OCI-LY3 (cell line): Measurements from ENCODE around the gene FRMD4A.

Source experiments
- H2AFZ ChIP-seq: fragments of 200-600, 300-600 bp; shearing (Covaris generic); 2 replicates; pipeline ENCODE4 v1.6.0; 2014; ENCODE audit warnings: antibody characterized with exemption, low read depth, low read length
- H3K27ac ChIP-seq: fragments of 200-600, 300-600 bp; sonication (generic); 2 replicates; pipeline ENCODE4 v1.5.1; 2014; ENCODE audit warnings: mild to moderate bottlenecking, low read length, moderate library complexity, mixed read lengths
- H3K27me3 ChIP-seq: fragments of 200-600, 300-600 bp; sonication (generic); 2 replicates; pipeline ENCODE4 v1.6.1; 2014; ENCODE audit warnings: low read depth, low read length, mixed read lengths
- H3K36me3 ChIP-seq: fragments of 200-600, 300-600 bp; sonication (generic); replicated peaks from 2 replicates; pipeline ENCODE3; 2014; ENCODE audit warnings: low read depth, low read length, mixed read lengths
- H3K4me1 ChIP-seq: fragments of 300-600, 200-600 bp; sonication (generic); 2 replicates; pipeline ENCODE4 v1.6.1; 2014; ENCODE audit warnings: low read length, mixed read lengths
- H3K4me2 ChIP-seq: fragments of 200-600, 300-600 bp; sonication (generic); 2 replicates; pipeline ENCODE4 v1.6.1; 2014; ENCODE audit warnings: low read length, mixed read lengths
- H3K4me3 ChIP-seq: fragments of 300-600, 200-600 bp; sonication (generic); 2 replicates; pipeline ENCODE4 v1.5.1; 2014; ENCODE audit warnings: antibody characterized with exemption, mild to moderate bottlenecking, low read length, moderate library complexity
- H3K79me2 ChIP-seq: fragments of 300-600, 200-600 bp; shearing (Covaris generic); 2 replicates; pipeline ENCODE4 v1.6.1; 2014; ENCODE audit warnings: mild to moderate bottlenecking, low read length, mixed read lengths
- H3K9ac ChIP-seq: fragments of 300-600, 200-600 bp; shearing (Covaris generic); 2 replicates; pipeline ENCODE4 v1.6.0; 2014; ENCODE audit warnings: mild to moderate bottlenecking, low read length, moderate library complexity
- H3K9me3 ChIP-seq: fragments of 200-600, 300-600 bp; shearing (Covaris generic); 2 replicates; pipeline ENCODE4 v1.6.1; 2014; ENCODE audit warnings: low read length, mixed read lengths; ENCODE audit not compliant: insufficient read depth
- H4K20me1 ChIP-seq: fragments of 200-600, 300-600 bp; sonication (generic); 2 replicates; pipeline ENCODE4 v1.6.1; 2016; ENCODE audit warnings: low read length, mixed read lengths; ENCODE audit not compliant: insufficient read depth
- EZH2phosphoT487 ChIP-seq: fragments of 200-600 bp; shearing (Covaris generic); IDR thresholded peaks from 2 replicates; pipeline ENCODE4 v1.6.1; 2018; ENCODE audit warnings: antibody characterized with exemption, mixed run types, low read depth
- TF ChIP-seq, protein P1 (sequence below): fragments of 200-600, 300-600 bp; sonication (generic); IDR thresholded peaks from 2 replicates; pipeline ENCODE4 v1.5.1; 2014; ENCODE audit warnings: antibody characterized with exemption, low read length, low read depth

Gene FRMD4A

DNA sequence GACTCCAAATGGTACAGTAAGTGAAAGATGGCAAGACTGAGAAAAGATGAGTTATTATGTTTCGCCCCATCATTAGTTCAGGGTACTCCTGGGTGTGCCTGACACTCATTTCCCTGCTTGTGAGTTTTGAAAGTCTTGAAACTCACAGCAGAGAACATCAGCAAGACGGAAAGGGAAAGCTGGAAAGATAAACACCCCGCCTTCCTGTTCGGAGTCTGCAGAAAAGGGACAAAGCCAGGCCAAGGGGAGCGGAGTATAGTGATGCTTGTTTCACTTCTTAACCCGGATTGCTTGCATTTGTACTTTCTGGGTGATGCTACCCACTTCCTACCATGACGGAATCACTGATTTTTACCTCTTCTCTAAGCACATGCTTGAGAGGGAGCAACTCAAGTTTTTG is 294.5 kb downstream of the FRMD4A start:
- Histone ChIP-seq H3K9ac (no peak overlapping the region), H3K4me3 (no peak overlapping the region), H3K9me3 (no peaks in the 10 kb centered on the region), H3K27ac (no peak overlapping the region), H3K4me2 (no peak overlapping the region), H3K27me3 (no peaks in the 10 kb centered on the region), H4K20me1 (no peaks in the 10 kb centered on the region), H3K36me3 (no peaks in the 10 kb centered on the region), H3K4me1 (0 out of 2 replicates have a peak, but pooled peaks cover 4% of the 10 kb centered on the region), H2AFZ (no peak overlapping the region), H3K79me2 (no peaks in the 10 kb centered on the region)
- TF ChIP-seq EZH2phosphoT487: no peak
- TF ChIP-seq, protein P1, sequence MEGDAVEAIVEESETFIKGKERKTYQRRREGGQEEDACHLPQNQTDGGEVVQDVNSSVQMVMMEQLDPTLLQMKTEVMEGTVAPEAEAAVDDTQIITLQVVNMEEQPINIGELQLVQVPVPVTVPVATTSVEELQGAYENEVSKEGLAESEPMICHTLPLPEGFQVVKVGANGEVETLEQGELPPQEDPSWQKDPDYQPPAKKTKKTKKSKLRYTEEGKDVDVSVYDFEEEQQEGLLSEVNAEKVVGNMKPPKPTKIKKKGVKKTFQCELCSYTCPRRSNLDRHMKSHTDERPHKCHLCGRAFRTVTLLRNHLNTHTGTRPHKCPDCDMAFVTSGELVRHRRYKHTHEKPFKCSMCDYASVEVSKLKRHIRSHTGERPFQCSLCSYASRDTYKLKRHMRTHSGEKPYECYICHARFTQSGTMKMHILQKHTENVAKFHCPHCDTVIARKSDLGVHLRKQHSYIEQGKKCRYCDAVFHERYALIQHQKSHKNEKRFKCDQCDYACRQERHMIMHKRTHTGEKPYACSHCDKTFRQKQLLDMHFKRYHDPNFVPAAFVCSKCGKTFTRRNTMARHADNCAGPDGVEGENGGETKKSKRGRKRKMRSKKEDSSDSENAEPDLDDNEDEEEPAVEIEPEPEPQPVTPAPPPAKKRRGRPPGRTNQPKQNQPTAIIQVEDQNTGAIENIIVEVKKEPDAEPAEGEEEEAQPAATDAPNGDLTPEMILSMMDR: no peak

GRCh38 chr10:14035506-14035905 is 295.2 kb downstream of the FRMD4A start:
- H2AFZ ChIP-seq: no peak overlapping the region

DNA sequence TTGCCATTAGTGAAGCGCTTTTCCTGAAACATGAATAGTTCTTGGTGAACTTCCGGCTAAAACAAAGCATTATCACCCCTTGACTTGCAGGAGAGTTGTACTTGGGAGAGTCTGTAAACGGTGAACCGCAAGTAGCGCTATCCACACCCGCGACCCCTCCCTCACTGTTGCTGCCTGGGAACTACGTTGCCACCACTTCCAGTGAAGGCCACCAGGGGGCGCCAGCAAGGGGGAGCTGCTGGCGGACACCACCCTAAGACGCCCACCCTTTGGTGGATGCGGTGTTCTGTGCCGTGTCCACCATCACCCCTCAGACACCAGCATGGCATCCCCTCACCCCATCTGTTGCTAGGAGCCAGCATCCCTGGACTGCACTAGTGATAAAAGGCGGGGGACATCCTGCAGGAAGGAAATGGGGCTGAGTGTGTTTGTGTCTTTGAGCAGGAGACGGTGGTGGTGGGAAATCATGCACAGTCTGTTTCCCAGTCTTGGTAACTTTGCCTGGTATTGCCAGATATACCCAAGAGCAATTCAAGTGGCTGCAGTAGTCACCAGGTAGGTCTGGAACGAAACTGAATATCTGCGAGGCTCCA is 298.2 kb downstream of the FRMD4A start:
- Histone ChIP-seq H2AFZ (no peak overlapping the region), H3K4me3 (no peak overlapping the region), H3K27ac (no peak overlapping the region), H3K9me3 (no peaks in the 10 kb centered on the region), H3K79me2 (no peaks in the 10 kb centered on the region), H3K27me3 (peaks cover 7% of the 10 kb centered on the region; the same call in 1 of the 2 replicates), H3K4me2 (no peak overlapping the region), H3K36me3 (no peaks in the 10 kb centered on the region), H3K9ac (no peak overlapping the region), H3K4me1 (no peaks in the 10 kb centered on the region), H4K20me1 (no peaks in the 10 kb centered on the region)
- TF ChIP-seq, protein P1: peak; percentile 41
- no peak for TF ChIP-seq EZH2phosphoT487

More at GRCh38 chr10:14035506-14035905, 295.2 kb downstream of the FRMD4A start:
- TF ChIP-seq, protein P1: no peak
- no peak for TF ChIP-seq EZH2phosphoT487
- Histone ChIP-seq H3K27ac (no peak overlapping the region), H3K4me1 (no peaks in the 10 kb centered on the region), H3K4me3 (no peak overlapping the region), H3K9me3 (no peaks in the 10 kb centered on the region), H3K79me2 (no peaks in the 10 kb centered on the region), H4K20me1 (no peaks in the 10 kb centered on the region), H3K36me3 (no peaks in the 10 kb centered on the region), H3K4me2 (no peak overlapping the region), H3K27me3 (no peaks in the 10 kb centered on the region; the same call in 1 of the 2 replicates), H3K9ac (no peak overlapping the region)

GRCh38 chr10:14026325-14026724 is 304.4 kb downstream of the FRMD4A start:
- H3K79me2 ChIP-seq: no peaks in the 10 kb centered on the region
- H3K27ac ChIP-seq: no peak overlapping the region
- peaks cover 26% of the 10 kb centered on the region for H3K4me1 ChIP-seq
- no peaks in the 10 kb centered on the region for H3K36me3 ChIP-seq
- H3K9ac ChIP-seq: no peak overlapping the region
- no peak overlapping the region for H2AFZ ChIP-seq
- H3K4me3 ChIP-seq: no peak overlapping the region
- peaks cover 24% of the 10 kb centered on the region for H3K27me3 ChIP-seq
- no peak overlapping the region for H3K4me2 ChIP-seq
- H4K20me1 ChIP-seq: no peaks in the 10 kb centered on the region
- TF ChIP-seq, protein P1: no peak
- TF ChIP-seq EZH2phosphoT487: no peak
- no peaks in the 10 kb centered on the region for H3K9me3 ChIP-seq
